Effector memory CD4-positive, alpha-beta T cell (primary cell): ENCODE data around the gene ANAPC15.

Experiments
- DNase-seq, 3 donors: peaks; one replicate each; pipeline ENCODE4 v3.0.0-alpha.2; 2020
- H3K27ac ChIP-seq: 2 replicates; pipeline ENCODE4 v1.7.0; 2013; ENCODE audit warnings: mild to moderate bottlenecking, low read length, moderate library complexity; ENCODE audit not compliant: insufficient read depth, poor library complexity, severe bottlenecking
- H3K27me3 ChIP-seq: replicated peaks from 2 replicates; pipeline ENCODE4 v1.7.0; 2013; ENCODE audit warnings: mild to moderate bottlenecking, low read length; ENCODE audit not compliant: insufficient read depth, control insufficient read depth, poor library complexity, severe bottlenecking
- H3K36me3 ChIP-seq: 2 replicates; pipeline ENCODE4 v1.7.0; 2013; ENCODE audit warnings: mild to moderate bottlenecking, low read length, moderate library complexity; ENCODE audit not compliant: control insufficient read depth, insufficient read depth
- H3K4me1 ChIP-seq: 2 replicates; pipeline ENCODE4 v1.7.0; 2013; ENCODE audit warnings: low read length, mild to moderate bottlenecking; ENCODE audit not compliant: control insufficient read depth, insufficient read depth, poor library complexity, severe bottlenecking
- H3K4me3 ChIP-seq: 2 replicates; pipeline ENCODE4 v1.7.0; 2013; ENCODE audit warnings: low read length, low read depth, mild to moderate bottlenecking; ENCODE audit not compliant: insufficient read depth, poor library complexity, severe bottlenecking
- H3K9me3 ChIP-seq: 2 replicates; pipeline ENCODE4 v1.7.0; 2013; ENCODE audit warnings: mild to moderate bottlenecking, low read length, moderate library complexity; ENCODE audit not compliant: control insufficient read depth

ANAPC15 gene

GRCh38 chr11:72127923-72128322, 15.4 kb upstream of the ANAPC15 start:
- Histone ChIP-seq H3K9me3 (no peaks in the 10 kb centered on the region), H3K36me3 (no peaks in the 10 kb centered on the region), H3K4me3 (no peak overlapping the region), H3K27ac (no peak overlapping the region), H3K27me3 (peaks cover 3% of the 10 kb centered on the region), H3K4me1 (no peaks in the 10 kb centered on the region)
- no peak for DNase-seq

DNA sequence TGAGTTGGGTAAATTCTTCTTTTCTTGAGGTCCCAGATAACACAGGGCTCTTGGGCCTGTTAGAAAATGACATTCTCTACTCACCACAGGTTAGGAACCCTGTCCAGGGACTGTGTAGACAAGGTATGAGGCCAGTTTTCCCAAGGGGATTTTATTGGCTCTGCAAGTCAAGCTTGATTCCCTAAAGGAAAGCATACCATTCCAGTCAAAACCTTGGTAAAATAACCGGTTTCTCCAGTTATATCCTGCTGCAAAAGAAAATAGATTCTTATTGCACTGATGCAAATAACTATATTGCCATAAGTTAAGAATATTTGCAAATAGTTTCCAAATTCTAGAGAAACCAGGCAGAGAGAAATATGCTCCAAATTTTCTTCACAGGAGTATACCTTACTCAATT, 13.5 kb upstream of the ANAPC15 start:
- Histone ChIP-seq H3K27ac (no peak overlapping the region), H3K36me3 (no peaks in the 10 kb centered on the region), H3K27me3 (peaks cover 3% of the 10 kb centered on the region), H3K9me3 (no peaks in the 10 kb centered on the region), H3K4me1 (no peaks in the 10 kb centered on the region), H3K4me3 (no peak overlapping the region)
- no peak for DNase-seq

DNA sequence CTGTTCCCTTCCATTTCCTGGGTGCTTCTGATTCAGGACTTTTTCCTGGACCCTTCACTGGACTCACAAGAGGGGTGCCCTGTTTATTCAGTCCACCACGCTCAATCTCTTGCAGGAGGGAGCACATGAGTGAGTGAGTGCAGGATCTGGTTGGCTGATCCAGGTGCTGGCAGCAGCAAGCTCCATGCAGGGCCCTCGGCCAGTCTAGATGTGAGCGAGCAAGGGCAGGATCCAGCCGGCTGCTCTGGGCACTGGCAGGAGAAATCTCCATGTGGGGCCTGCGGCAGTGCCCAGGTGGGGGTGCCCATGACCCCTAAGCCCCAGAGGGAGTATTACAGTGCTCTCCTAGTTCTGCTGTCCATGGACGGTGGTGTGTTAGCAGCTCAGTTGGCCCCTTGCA, 11.6 kb upstream of the ANAPC15 start:
- Histone ChIP-seq H3K4me1 (no peaks in the 10 kb centered on the region), H3K27me3 (peaks cover 3% of the 10 kb centered on the region), H3K4me3 (no peak overlapping the region), H3K27ac (no peak overlapping the region), H3K36me3 (no peaks in the 10 kb centered on the region), H3K9me3 (no peaks in the 10 kb centered on the region)
- DNase-seq, result no peak

GRCh38 chr11:72123117-72123653, 10.7 kb upstream of the ANAPC15 start:
- Histone ChIP-seq H3K9me3 (no peaks in the 10 kb centered on the region), H3K27me3 (peaks cover 3% of the 10 kb centered on the region), H3K36me3 (no peaks in the 10 kb centered on the region), H3K27ac (no peak overlapping the region), H3K4me1 (no peaks in the 10 kb centered on the region), H3K4me3 (no peak overlapping the region)
- DNase-seq, result no peak

DNA sequence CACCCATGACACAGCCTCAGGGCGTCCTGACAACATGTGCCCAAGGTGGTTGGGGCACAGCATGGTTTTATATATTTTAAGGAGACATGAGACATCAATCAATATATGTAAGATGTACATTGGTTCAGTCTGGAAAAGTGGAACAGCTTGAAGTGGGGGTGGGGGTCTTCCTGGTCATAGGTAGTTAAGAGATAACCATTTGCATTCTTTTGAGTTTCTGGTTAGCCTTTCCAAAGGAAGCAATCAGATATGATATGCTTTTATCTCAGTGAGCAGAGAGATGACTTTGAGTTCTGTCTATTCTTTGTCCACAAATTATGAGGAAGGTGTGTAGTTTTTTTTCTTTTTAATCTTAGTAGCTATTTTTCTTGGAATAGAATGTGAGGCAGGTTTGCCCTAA, 10.1 kb upstream of the ANAPC15 start:
- Histone ChIP-seq H3K4me1 (no peaks in the 10 kb centered on the region), H3K9me3 (no peaks in the 10 kb centered on the region), H3K4me3 (no peak overlapping the region), H3K36me3 (no peaks in the 10 kb centered on the region), H3K27ac (no peak overlapping the region), H3K27me3 (peaks cover 3% of the 10 kb centered on the region)
- no peak for DNase-seq

GRCh38 chr11:72120930-72121329, 8.4 kb upstream of the ANAPC15 start:
- Histone ChIP-seq H3K27me3 (peaks cover 3% of the 10 kb centered on the region), H3K9me3 (no peaks in the 10 kb centered on the region), H3K4me1 (no peaks in the 10 kb centered on the region)

DNA sequence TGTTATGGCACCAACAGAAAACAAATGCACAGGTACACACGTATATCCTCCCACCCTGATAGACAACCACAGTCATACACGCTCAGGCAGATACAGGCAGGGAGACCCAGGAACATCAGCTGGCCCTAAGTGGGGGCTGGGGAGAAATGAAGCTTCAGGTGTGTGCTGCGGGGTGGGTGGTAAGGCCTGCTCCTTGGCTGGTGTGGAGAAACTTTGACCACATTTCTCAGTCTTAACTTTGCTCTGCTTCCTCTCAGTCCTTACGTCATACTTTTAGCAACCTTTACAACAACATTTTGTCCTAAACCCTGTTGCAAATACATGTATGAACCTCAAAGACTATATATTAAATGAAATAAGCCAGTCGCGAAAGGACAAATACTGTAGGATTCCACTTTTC, 6.7 kb upstream of the ANAPC15 start:
- Histone ChIP-seq H3K36me3 (no peaks in the 10 kb centered on the region), H3K4me3 (no peak overlapping the region), H3K4me1 (no peaks in the 10 kb centered on the region), H3K27me3 (peaks cover 3% of the 10 kb centered on the region), H3K27ac (no peak overlapping the region), H3K9me3 (no peaks in the 10 kb centered on the region)
- DNase-seq, result no peak

More at GRCh38 chr11:72120930-72121329, 8.4 kb upstream of the ANAPC15 start:
- H3K36me3 ChIP-seq, result no peaks in the 10 kb centered on the region
- no peak for DNase-seq
- no peak overlapping the region for H3K27ac ChIP-seq
- H3K4me3 ChIP-seq, result no peak overlapping the region

DNA sequence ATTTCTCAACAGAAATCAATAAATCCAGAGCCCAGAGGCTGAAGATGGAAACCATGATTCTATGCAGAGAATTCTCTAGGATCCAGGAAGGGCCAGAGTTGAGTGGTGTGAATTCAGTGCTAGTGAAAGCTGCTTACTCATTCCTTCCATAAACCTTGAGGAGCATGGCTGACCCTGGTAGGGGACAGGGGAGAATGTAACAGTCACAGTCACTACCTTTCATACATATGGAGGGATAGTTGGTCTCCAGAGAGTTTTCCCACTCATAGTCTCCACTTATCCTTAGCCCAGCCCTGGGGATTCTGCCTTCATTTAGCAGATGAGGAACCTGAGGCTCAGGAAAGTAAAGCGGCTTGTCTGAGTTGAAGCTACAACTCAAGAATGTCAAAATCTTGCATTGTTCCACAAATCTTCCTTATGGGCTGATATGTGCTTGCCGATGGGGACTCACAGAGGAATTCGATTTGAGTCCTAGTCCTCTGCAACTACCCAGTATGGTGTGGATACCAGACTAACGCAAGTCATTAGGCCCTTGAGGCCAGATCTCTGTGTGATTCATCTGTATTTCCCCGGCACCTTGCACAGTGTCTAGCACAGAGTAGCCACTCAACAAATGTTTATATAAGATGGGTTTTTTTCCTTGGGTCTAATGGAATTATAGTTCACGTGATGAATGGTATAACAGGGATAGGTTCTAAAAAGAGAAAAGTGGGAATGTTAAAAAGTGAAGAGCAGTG, 3.7 kb upstream of the ANAPC15 start:
- DNase-seq, result no peak
- Histone ChIP-seq H3K9me3 (no peaks in the 10 kb centered on the region), H3K4me3 (no peak overlapping the region), H3K4me1 (peaks cover 15% of the 10 kb centered on the region), H3K27me3 (no peaks in the 10 kb centered on the region), H3K36me3 (no peaks in the 10 kb centered on the region), H3K27ac (no peak overlapping the region)

DNA sequence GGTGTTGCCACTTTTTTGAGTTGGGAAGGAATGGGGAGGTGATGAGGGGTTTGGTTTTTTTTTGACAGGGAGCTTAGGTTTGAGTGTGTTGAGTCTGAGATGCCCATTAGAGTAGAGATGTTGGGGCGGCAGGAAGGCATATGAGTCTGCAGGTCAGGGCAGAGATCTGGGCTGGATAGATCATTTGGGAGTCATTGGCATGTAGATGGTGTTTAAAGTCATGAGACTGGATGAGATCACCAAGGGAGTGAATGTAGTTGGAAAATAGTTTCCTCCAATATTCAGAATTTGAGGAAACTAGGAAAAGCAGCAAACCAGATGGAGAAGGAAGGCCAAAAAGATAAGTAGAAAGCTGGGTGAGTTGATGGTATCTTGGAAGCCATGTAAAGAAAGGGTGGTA, 2.1 kb upstream of the ANAPC15 start:
- Histone ChIP-seq H3K36me3 (peaks cover 4% of the 10 kb centered on the region), H3K27ac (no peak overlapping the region), H3K4me1 (peaks cover 15% of the 10 kb centered on the region), H3K27me3 (no peaks in the 10 kb centered on the region), H3K4me3 (no peak overlapping the region), H3K9me3 (no peaks in the 10 kb centered on the region)
- no peak for DNase-seq

- Histone ChIP-seq H3K4me1 (peaks cover 15% of the 10 kb centered on the region), H3K27ac (peak overlapping the region; percentile 96), H3K27me3 (no peaks in the 10 kb centered on the region), H3K36me3 (peaks cover 11% of the 10 kb centered on the region), H3K9me3 (no peaks in the 10 kb centered on the region), H3K4me3 (peak overlapping the region; percentile 30)
- DNase-seq, result no peak
Observed at GRCh38 chr11:72112978-72113808, 698 bp upstream of the ANAPC15 start.
